PC-3 (cell line): Measurements from ENCODE around the gene NTN4.

ENCODE experiments used
- EZH2 ChIP-seq: fragments of 300-600 bp; sonication (generic); IDR thresholded peaks from one replicate; pipeline ENCODE4 v1.6.1; 2017; ENCODE audit warnings: antibody characterized with exemption, mild to moderate bottlenecking, low read length; ENCODE audit not compliant: unreplicated experiment
- EZH2phosphoT487 ChIP-seq: fragments of 300-600 bp; sonication (generic); IDR thresholded peaks from 2 replicates; pipeline ENCODE4 v1.6.1; 2018; ENCODE audit warnings: mild to moderate bottlenecking, antibody characterized with exemption, low read length, borderline replicate concordance
- TF ChIP-seq, protein P1 (sequence below): fragments of 300-600 bp; sonication (generic); conservative IDR thresholded peaks from 2 replicates; pipeline ENCODE4 v1.5.1; 2017; ENCODE audit warnings: antibody characterized with exemption, low read depth, mild to moderate bottlenecking, low read length

DNA sequence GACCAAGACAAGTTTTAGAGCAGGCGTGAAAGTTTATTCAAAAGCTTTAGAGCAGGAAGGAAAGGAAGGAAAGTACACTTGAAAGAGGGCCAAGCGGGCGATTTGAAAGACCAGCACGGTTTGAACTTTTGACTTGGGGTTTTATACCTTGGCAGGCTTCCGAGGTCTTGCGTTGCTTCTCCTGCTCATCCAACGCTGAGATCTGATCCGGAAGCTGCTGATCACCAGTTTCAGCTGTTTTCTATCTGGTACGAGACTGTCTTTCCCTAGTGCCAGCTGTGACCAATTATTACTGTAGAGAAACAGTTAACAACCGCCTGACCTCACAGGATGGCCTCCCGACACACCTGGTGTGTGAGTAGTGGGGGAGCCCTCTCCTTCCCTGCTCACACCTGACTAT, 47.6 kb upstream of the NTN4 start:
- TF ChIP-seq, protein P1, sequence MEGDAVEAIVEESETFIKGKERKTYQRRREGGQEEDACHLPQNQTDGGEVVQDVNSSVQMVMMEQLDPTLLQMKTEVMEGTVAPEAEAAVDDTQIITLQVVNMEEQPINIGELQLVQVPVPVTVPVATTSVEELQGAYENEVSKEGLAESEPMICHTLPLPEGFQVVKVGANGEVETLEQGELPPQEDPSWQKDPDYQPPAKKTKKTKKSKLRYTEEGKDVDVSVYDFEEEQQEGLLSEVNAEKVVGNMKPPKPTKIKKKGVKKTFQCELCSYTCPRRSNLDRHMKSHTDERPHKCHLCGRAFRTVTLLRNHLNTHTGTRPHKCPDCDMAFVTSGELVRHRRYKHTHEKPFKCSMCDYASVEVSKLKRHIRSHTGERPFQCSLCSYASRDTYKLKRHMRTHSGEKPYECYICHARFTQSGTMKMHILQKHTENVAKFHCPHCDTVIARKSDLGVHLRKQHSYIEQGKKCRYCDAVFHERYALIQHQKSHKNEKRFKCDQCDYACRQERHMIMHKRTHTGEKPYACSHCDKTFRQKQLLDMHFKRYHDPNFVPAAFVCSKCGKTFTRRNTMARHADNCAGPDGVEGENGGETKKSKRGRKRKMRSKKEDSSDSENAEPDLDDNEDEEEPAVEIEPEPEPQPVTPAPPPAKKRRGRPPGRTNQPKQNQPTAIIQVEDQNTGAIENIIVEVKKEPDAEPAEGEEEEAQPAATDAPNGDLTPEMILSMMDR = no peak
- no peak for TF ChIP-seq EZH2
- TF ChIP-seq EZH2phosphoT487 = no peak
